Left renal pelvis (tissue), 4 donors: ENCODE data around the gene CANT1. TPM values are rescaled to one million over a fixed set of nuclear protein-coding genes. Genes with fewer than 3 reads are reported as not detected.

ENCODE experiments used
- DNase-seq, 4 donors: peaks; one replicate each; pipeline ENCODE4 v3.0.0-alpha.2; 2013; ENCODE audit warnings: low read depth in 4 of 4, low spot score in 3 of 4
- polyA plus RNA-seq, 4 donors: library from polyadenylated mRNA; unstranded; fragments of 120-200 nt; gene quantifications; one replicate each; pipeline ENCODE4 v1.2.1, GENCODE V29; 2013; ENCODE audit not compliant: insufficient read length in 4 of 4

CANT1 gene
- polyA plus RNA-seq, 4 donors: 40.0 to 55.6 (median 45.9) TPM

- DNase-seq: no peak
These were observed 28.3 kb downstream of the CANT1 start for GRCh38 chr17:78981010-78981888.

DNA sequence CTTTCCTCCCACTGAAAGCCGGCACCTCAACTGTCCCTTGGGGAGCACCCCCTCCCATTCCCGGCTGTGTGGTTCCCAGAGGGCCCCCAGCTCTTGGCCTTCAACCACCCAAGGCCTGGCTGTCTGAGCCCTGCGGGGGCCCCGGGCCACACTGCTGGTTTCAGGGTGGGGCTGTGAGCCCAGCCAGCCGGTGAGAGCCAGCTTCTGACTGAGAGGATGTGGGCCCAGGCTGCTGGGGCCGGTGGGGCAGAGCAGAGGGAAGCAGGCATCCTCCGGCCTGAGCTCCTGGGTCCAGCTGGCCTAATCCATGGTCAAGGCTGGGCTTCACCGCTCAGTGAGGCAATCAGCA, 29.0 kb downstream of the CANT1 start:
- DNase-seq: no peak

DNA sequence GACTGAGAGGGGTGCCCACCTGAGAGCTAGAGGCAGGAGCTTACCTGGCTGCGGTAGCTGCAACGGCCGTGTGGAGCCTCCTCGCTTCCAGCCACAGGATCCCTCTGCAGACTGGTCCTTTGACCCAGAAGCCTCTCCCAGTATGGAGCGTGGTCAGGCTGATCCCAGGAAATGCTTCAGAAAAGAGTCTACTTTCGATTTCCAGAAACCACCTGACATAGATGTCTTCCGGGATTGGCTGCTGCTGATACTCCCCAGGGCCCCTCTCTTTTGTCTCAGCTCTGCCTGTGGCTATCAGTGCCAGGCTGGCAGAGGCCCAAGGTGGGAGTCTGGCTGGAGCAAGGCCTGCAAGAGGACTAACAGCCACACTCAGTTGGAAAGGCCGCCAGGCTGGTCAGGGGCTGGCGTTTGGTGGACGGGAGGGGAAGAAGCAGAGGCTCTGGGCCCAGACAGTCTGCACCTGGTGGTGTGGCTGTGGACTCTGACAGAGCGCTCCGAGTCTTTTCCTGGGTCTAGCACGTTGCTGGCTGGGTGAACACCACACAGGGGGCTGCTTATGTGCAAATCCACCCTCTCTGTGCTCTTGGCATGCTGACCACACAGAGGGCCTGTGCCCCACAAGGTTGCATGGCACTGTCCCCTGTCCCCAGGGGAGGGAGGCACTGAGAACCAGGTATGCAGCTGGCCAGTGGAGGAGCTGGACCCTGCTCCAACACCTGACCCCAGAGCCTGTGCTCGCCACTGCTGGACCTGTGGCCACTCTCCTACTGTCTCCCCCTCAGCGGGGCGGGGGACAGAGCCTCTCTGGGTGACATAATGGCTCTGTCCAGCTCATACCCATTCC, 29.6 kb downstream of the CANT1 start, which contains the start of gene LGALS3BP:
LGALS3BP (minus strand) TSS at position 144 of the 844 bp plus-strand sequence. CDS start 2,732 bp downstream, outside the sequence.
- no peak for DNase-seq

GRCh38 chr17:78977997-78978973, 31.3 kb downstream of the CANT1 start:
- DNase-seq: no peak

GRCh38 chr17:78977681-78977943, 32.0 kb downstream of the CANT1 start:
- DNase-seq: no peak

DNA sequence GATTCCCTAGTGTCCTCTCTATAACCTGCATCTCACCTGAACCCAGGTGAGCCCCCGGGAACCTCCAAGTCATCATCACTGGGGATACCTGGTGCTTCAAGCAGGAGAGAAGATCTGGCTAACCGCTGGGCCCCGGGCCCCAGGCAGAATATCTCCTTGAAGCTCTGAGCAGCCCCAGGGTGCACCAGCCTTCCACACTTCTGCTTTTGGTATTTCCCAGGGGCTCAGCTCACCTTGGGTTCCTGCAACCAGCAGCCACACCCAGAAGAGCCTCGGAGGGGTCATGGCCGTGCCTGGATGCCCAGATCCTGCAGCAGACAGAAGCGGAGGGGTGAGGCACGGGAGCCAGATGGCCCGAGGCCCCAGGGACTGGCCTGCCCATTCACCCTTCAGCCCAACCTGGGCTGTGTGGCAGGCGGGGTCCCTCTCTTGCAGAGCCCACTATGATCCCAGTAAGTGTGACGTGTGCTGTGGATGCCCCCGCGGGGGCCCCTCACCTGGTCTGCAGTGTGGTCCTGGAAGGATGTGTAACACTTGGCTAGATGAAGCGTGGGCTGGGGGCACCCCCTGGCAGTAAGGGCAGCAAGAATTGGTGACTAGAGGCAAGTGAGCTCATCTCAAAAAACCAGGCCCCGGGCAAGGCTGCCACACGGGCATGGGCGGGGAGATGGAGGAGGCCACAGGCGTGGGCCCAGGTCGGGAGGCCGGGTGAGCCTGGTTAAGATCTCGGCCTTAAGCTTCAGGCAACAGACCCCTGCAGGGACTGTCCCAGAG, 32.5 kb downstream of the CANT1 start:
- DNase-seq: no peak

GRCh38 chr17:78974635-78975591, 34.7 kb downstream of the CANT1 start:
- no peak for DNase-seq

DNA sequence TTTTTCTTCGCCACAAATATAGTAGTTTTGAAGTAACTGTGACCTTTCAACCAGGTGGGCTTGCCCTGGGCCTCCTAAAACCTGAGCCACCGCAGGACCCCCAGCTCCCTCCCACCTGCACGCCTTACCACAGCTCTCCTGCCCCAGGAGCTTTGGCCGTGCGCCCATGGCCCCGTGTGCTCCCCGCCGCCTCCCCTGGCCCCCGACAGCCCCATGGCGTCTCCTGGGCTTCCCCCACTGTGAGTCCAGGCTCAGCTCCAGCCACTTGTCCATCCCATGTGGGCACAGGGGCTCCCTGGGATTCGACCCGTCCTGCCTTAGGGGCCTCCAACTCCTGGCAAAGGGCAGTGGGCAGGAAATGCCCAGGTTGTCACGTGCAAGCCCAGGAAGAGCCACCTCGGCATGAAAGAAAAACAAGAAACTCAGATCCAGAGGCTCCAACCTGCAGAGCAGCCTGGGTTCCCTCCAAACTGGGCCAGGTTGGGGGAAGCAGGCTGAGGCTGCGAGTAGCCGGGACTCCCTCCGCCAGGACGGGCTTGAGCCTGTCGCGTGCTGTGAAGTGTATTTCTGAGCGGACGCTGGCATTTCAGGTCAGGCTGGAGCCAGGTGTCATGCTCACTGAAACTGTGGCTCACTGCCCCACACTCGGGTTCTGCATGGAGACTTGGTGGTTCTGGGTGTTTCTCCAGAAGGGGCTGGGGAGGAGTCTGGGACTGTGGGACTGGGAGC, 35.6 kb downstream of the CANT1 start:
- DNase-seq: no peak

DNA sequence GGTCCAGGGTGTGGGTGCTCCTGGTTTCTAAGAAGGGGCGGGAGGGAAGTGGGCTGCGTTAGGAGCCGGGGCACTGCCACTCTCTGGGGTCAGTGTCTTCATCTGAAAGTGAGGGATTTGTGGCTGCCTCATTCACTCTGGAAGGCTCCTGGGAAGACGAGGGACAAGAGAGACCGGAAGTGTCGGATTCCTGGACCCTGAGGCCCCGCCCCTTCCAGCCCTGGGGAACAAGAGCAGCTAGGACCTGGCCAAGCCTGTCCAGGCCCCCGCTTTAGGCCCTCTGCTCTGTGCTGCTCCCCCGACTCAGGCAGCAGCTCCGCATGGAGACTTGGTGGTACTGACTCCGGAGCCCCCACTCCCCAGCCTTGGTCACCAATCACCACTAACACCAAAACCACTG, 36.4 kb downstream of the CANT1 start:
- DNase-seq: no peak

DNA sequence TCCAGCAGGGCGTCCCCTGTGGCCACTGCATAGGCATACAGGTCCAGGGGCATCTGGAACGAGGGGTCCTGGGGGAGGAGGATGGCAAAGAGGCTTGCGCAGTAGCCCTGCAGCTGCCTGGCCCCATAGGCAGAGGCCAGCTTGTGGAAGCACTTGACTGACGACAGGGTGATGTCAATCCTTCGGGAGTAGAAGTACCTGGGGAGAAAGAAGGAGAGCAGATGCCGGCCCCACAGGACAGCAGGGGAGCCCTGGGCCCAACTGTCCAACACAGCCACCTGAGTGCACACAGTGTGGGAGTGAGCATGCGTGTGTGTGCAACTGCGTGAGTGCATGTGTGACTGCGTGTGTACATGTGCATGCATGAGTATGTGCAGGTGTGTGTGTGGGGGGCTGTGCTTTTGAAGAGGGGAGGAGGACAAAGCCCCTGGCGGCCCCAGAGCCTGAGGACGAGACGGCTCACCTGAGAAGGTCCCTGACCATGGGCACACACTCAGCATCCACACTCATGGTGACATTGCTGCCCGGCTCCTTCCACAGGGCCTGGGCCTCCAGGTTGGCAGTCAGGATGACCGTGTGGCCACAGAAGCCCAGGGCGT, 37.0 kb downstream of the CANT1 start:
- no peak for DNase-seq

DNA sequence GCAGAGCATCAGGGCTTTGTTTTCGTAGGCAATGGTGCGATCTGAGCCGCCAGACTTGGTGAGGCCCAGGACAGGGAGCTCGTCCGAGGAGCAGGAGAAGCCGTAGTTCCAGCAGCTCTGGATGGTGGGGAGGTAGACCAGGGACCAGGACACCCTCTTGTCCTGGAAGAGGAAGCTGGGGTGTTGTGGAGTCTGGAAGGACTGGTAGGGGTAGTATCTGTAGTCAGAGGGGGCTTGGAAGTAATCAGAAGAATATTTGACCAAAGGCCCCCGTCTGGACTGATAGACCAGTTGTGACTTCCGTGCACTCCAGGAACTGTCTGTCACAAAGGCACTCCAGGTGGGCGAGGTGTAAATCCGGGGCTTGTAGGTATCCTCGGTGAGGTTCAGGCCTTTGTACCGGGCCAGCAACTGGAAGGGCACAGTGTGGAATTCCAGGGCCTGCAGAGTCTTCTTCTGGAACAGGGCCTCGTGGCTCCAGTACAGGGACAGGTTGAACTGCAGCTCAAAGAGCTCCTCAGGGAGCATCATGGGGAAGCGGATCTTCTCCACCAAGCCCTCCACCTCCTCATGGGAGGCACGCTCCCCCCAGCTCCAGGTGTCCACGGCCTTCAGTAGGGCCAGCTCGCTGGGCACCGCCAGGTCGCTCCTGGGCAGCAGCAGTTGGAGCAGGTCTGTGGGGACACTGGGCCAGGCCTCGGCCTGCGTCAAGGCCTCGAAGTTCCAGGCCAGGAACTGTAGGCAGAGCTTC, 37.6 kb downstream of the CANT1 start:
- no peak for DNase-seq

DNA sequence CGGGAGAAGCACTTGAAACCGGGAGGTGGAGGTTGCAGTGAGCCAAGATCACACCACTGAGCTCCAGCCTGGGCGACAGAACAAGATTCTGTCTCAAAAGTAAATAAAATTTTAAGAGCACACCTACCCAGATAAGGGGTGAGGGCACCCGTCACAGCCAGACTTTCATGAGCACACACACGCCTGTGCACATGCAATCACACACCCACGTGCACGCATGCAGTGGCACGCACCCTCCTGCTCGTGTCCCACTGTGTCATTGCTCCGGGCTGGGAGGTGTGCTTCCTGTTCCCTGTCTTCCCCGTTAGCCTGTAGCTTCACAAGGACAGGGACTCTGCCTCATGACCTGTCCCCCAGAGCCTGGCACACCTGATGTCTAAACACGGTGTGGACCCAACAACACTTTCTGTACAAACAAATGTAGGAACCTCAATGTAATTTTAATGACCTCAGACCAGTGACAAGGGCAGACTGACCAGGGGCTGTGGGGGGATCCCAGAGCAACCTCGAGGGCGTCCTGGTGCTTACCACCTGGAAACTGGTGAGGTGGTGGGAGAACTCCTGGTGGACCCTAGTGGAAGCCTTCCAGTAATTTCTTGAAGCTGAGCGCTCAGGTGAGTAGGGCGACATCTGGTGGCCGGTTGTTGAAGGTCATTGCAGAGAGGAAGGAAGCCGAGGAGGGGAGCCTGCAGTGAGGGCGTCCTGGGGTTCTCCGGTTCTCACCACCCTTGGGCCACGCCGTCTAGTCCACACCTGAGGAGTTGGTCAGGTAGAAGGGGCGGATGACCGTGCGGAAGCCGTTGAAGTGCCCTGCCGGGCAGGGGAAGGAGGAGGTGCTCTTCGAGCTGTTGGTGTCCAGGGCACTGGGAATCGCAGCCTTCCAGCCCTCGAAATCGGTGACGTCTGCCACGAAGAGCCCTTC, 38.5 kb downstream of the CANT1 start:
- no peak for DNase-seq

DNA sequence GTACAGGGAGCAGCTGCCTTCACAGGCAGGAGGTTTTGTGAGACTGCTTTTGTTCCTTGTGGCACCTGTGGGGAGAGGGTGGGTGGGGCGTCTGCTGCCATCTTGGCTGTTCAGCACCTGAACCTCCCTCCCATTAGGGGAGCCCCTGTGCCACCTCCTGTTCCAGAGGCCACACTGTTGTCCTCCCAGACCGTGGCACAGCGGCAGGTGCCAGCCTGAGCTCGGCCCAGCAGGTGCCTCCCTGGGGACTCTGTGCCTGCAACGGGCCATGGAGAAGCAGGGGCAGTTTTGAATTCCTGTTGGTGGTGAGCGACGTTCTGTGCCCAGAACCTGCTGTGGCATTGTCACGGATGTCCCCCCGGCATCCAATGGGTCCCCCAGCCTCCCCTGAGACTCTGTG, 39.7 kb downstream of the CANT1 start:
- DNase-seq: no peak

GRCh38 chr17:78967782-78968362, 41.7 kb downstream of the CANT1 start:
- DNase-seq: no peak

DNA sequence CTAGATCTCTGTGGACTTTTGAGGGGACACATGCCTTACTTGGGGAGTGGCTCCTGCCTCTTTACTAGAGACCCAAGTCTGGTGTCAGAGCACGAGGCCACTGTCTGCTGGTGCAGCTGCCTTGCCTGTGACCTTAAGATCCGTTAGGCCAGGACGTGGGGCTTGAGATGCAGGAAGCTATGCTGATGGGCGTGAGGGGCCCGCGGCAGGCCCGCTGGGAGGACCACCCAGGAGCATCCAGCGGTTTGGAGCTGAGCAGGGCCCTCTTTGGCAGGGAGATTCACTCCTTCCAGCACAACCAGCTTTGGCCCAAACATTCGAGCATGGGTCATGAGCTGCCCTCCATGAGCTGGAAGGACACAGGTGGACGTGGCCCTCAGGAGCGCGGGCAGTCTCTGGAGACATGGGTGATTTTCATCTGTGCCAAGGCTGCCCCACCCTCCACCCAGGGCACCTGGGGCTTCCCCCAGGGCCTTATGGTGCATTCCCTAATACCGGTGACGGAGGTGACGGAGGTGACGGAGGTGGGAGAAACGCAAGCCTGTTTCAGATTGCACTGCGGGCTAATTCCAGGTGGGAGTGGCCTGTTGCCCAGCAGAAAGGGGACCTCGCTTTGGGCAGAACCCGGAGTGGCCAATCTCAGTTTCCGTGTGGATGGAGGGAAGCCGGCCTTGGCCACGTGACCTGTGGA, 42.5 kb downstream of the CANT1 start:
- no peak for DNase-seq
